GM12891 (cell line): ENCODE data around the gene ADGRG1.

ENCODE experiments used
- POLR2A ChIP-seq: IDR thresholded peaks from 2 replicates; pipeline ENCODE4 v1.6.1; 2011; ENCODE audit warnings: low read depth, low read length, control low read depth
- TAF1 ChIP-seq: IDR thresholded peaks from 2 replicates; pipeline ENCODE4 v1.6.1; 2011; ENCODE audit warnings: low read depth, low read length, control low read depth

- TF ChIP-seq TAF1 (no peak), POLR2A (no peak)
Observed at GRCh38 chr16:57708168-57708567, 79.7 kb downstream of the ADGRG1 start.
